ENCODE results near the gene SWT1.

Gene SWT1

GRCh38 chr1:185260611-185261010, 103.6 kb downstream of the SWT1 start:
- Histone ChIP-seq H3K27me3 (no peaks in the 10 kb centered on the region), H3K4me3 (no peak overlapping the region), H3K36me3 (no peaks in the 10 kb centered on the region), H3K4me1 (no peaks in the 10 kb centered on the region), H4K20me1 (no peaks in the 10 kb centered on the region), H3K9me3 (no peaks in the 10 kb centered on the region), H3K27ac (no peak overlapping the region), H3K9ac (no peak overlapping the region), H3K4me2 (no peak overlapping the region)
- TF ChIP-seq Cebpa-rat (IDR thresholded peaks at IDR 0.05): no peak

- Histone ChIP-seq H3K27ac (no peak overlapping the region), H3K36me3 (no peaks in the 10 kb centered on the region), H3K4me2 (no peak overlapping the region), H3K4me1 (no peaks in the 10 kb centered on the region), H3K9me3 (no peaks in the 10 kb centered on the region), H3K4me3 (no peak overlapping the region), H3K9ac (no peak overlapping the region), H4K20me1 (no peaks in the 10 kb centered on the region), H3K27me3 (no peaks in the 10 kb centered on the region)
- TF ChIP-seq Cebpa-rat (IDR thresholded peaks at IDR 0.05): no peak
These were observed 105.2 kb downstream of the SWT1 start for GRCh38 chr1:185262151-185262550.

GRCh38 chr1:185263292-185263691, 106.3 kb downstream of the SWT1 start:
- H3K9me3 ChIP-seq: no peaks in the 10 kb centered on the region
- H3K27ac ChIP-seq: no peak overlapping the region
- H3K4me1 ChIP-seq: no peaks in the 10 kb centered on the region
- H3K4me2 ChIP-seq: no peak overlapping the region
- H3K36me3 ChIP-seq: no peaks in the 10 kb centered on the region
- H3K4me3 ChIP-seq: no peak overlapping the region
- TF ChIP-seq Cebpa-rat (IDR thresholded peaks at IDR 0.05): no peak
- H4K20me1 ChIP-seq: no peaks in the 10 kb centered on the region
- no peaks in the 10 kb centered on the region for H3K27me3 ChIP-seq
- no peak overlapping the region for H3K9ac ChIP-seq

- Histone ChIP-seq H3K4me1 (no peaks in the 10 kb centered on the region), H3K4me2 (no peak overlapping the region), H3K9ac (no peak overlapping the region), H3K27me3 (no peaks in the 10 kb centered on the region), H4K20me1 (no peaks in the 10 kb centered on the region), H3K4me3 (no peak overlapping the region), H3K9me3 (no peaks in the 10 kb centered on the region), H3K36me3 (no peaks in the 10 kb centered on the region), H3K27ac (no peak overlapping the region)
- TF ChIP-seq Cebpa-rat (IDR thresholded peaks at IDR 0.05): no peak
These were observed 106.8 kb downstream of the SWT1 start for GRCh38 chr1:185263780-185264179.

- Histone ChIP-seq H3K4me1 (no peaks in the 10 kb centered on the region), H3K9ac (no peak overlapping the region), H3K4me3 (no peak overlapping the region), H3K36me3 (no peaks in the 10 kb centered on the region), H3K4me2 (no peak overlapping the region), H3K27me3 (no peaks in the 10 kb centered on the region), H3K27ac (no peak overlapping the region), H3K9me3 (no peaks in the 10 kb centered on the region), H4K20me1 (no peaks in the 10 kb centered on the region)
- TF ChIP-seq Cebpa-rat (IDR thresholded peaks at IDR 0.05): no peak
These were observed 108.3 kb downstream of the SWT1 start for GRCh38 chr1:185265314-185265713.

- Histone ChIP-seq H4K20me1 (no peaks in the 10 kb centered on the region), H3K27me3 (no peaks in the 10 kb centered on the region), H3K9me3 (no peaks in the 10 kb centered on the region), H3K36me3 (no peaks in the 10 kb centered on the region), H3K4me1 (no peaks in the 10 kb centered on the region), H3K9ac (no peak overlapping the region), H3K4me2 (no peak overlapping the region), H3K27ac (no peak overlapping the region), H3K4me3 (no peak overlapping the region)
- no peak for TF ChIP-seq Cebpa-rat (IDR thresholded peaks at IDR 0.05)
These were observed 110.3 kb downstream of the SWT1 start for GRCh38 chr1:185267301-185267700.

GRCh38 chr1:185267701-185268100, 110.7 kb downstream of the SWT1 start:
- no peaks in the 10 kb centered on the region for H3K36me3 ChIP-seq
- no peak overlapping the region for H3K9ac ChIP-seq
- no peak for TF ChIP-seq Cebpa-rat (IDR thresholded peaks at IDR 0.05)
- H3K27me3 ChIP-seq: no peaks in the 10 kb centered on the region
- H3K27ac ChIP-seq: no peak overlapping the region
- H3K9me3 ChIP-seq: no peaks in the 10 kb centered on the region
- no peak overlapping the region for H3K4me3 ChIP-seq
- H3K4me2 ChIP-seq: no peak overlapping the region
- no peaks in the 10 kb centered on the region for H4K20me1 ChIP-seq
- H3K4me1 ChIP-seq: no peaks in the 10 kb centered on the region

GRCh38 chr1:185268352-185268751, 111.4 kb downstream of the SWT1 start:
- Histone ChIP-seq H3K9ac (no peak overlapping the region), H3K4me1 (no peaks in the 10 kb centered on the region), H3K4me3 (no peak overlapping the region), H3K36me3 (no peaks in the 10 kb centered on the region), H3K9me3 (no peaks in the 10 kb centered on the region), H3K27me3 (no peaks in the 10 kb centered on the region), H3K27ac (no peak overlapping the region), H4K20me1 (no peaks in the 10 kb centered on the region), H3K4me2 (no peak overlapping the region)
- TF ChIP-seq Cebpa-rat (IDR thresholded peaks at IDR 0.05): no peak

GRCh38 chr1:185271921-185272320, 115.0 kb downstream of the SWT1 start:
- Histone ChIP-seq H3K27ac (no peak overlapping the region), H3K4me2 (no peak overlapping the region), H3K9ac (no peak overlapping the region), H3K4me1 (no peaks in the 10 kb centered on the region), H3K27me3 (no peaks in the 10 kb centered on the region), H4K20me1 (no peaks in the 10 kb centered on the region), H3K9me3 (no peaks in the 10 kb centered on the region), H3K36me3 (no peaks in the 10 kb centered on the region), H3K4me3 (no peak overlapping the region)
- TF ChIP-seq Cebpa-rat (IDR thresholded peaks at IDR 0.05): no peak

GRCh38 chr1:185279571-185279970, 122.6 kb downstream of the SWT1 start:
- no peak overlapping the region for H3K9ac ChIP-seq
- no peaks in the 10 kb centered on the region for H3K27me3 ChIP-seq
- H3K36me3 ChIP-seq: no peaks in the 10 kb centered on the region
- H3K27ac ChIP-seq: no peak overlapping the region
- no peak overlapping the region for H3K4me3 ChIP-seq
- H4K20me1 ChIP-seq: no peaks in the 10 kb centered on the region
- H3K4me1 ChIP-seq: peaks cover 9% of the 10 kb centered on the region
- no peaks in the 10 kb centered on the region for H3K9me3 ChIP-seq
- no peak overlapping the region for H3K4me2 ChIP-seq
- no peak for TF ChIP-seq Cebpa-rat (IDR thresholded peaks at IDR 0.05)

- H3K9me3 ChIP-seq: no peaks in the 10 kb centered on the region
- no peak overlapping the region for H3K4me2 ChIP-seq
- no peaks in the 10 kb centered on the region for H3K36me3 ChIP-seq
- H3K4me1 ChIP-seq: peaks cover 9% of the 10 kb centered on the region
- no peaks in the 10 kb centered on the region for H3K27me3 ChIP-seq
- no peak overlapping the region for H3K9ac ChIP-seq
- H3K27ac ChIP-seq: no peak overlapping the region
- no peak overlapping the region for H3K4me3 ChIP-seq
- TF ChIP-seq Cebpa-rat (IDR thresholded peaks at IDR 0.05): no peak
- no peaks in the 10 kb centered on the region for H4K20me1 ChIP-seq
These were observed 123.6 kb downstream of the SWT1 start for GRCh38 chr1:185280589-185280988.
